ENCODE data around the gene PPP6R2.

The PPP6R2 gene

DNA sequence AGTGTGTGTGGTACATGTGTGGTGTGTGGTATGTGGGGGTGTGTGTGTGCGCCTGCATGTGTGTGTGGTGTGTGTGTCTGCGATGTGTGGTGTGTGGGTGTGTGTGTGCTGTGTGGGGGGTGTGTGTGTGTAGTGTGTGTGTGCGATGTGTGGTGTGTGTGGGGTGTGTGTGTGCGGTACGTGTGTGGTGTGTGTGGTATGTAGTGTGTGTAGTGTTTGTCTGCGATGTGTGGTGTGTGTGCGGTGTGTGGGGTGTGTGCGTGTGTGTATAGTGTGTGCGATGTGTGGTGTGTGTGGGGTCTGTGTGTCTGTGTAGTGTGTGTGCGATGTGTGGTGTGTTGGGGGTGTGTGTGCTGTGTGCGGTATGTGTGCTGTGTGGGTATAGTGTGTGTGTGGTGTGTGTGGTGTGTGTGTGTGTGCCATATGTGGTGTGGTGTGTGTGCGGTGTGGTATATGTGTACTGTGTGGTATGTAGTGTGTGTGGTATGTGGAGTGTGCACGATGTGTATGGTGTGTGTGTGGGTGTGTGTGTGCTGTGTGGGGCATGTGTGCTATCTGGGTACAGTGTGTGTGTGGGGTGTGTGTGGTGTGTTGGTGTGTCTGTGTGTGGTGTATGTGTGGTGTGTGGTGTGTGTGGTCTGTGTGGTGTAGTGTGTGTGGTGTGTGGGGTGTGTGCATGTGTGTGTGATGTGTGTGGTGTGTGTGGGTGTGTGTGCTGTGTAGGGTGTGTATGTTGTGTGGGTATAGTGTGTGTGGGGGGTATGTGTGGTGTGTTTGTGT, 5.7 kb upstream of the PPP6R2 start:
- H3K4me3 ChIP-seq (ENCODE audit: low read depth, low read length): no peak overlapping the region
- TF ChIP-seq, protein P1, sequence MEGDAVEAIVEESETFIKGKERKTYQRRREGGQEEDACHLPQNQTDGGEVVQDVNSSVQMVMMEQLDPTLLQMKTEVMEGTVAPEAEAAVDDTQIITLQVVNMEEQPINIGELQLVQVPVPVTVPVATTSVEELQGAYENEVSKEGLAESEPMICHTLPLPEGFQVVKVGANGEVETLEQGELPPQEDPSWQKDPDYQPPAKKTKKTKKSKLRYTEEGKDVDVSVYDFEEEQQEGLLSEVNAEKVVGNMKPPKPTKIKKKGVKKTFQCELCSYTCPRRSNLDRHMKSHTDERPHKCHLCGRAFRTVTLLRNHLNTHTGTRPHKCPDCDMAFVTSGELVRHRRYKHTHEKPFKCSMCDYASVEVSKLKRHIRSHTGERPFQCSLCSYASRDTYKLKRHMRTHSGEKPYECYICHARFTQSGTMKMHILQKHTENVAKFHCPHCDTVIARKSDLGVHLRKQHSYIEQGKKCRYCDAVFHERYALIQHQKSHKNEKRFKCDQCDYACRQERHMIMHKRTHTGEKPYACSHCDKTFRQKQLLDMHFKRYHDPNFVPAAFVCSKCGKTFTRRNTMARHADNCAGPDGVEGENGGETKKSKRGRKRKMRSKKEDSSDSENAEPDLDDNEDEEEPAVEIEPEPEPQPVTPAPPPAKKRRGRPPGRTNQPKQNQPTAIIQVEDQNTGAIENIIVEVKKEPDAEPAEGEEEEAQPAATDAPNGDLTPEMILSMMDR (IDR thresholded peaks at IDR 0.05; ENCODE audit: low read depth, low read length): no peak
- DNase-seq (ENCODE audit: low read depth, low spot score): no peak
- in situ Hi-C loops (cut with HindIII; ENCODE audit: low sequenced_read_pairs): no loop called here

DNA sequence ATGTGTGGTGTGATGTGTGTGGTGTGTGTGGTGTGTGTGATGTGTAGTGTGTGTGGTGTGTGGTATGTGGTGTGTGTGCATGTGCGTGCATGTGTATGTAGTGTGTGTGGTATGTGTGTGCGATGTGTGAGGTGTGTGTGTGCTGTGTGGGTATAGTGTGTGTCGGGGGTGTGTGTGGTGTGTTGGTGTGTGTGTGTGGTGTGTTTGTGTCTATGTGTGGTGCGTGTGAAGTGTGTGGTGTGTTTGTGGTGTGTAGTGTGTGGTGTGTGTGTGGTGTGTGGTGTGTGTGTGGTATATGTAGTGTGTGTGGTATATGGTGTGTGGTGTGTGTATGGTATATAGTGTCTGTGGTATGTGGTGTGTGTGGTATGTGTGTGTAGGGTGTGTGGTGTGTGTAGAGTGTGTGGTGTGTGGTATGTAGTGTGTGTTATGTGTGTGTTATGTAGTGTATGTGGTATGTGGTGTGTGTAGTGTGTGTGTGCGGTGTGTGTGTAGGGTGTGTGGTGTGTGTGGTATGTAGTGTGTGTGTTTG, 5.0 kb upstream of the PPP6R2 start:
- in situ Hi-C loops (cut with HindIII; ENCODE audit: low sequenced_read_pairs): no loop called here
- TF ChIP-seq, protein P1 (IDR thresholded peaks at IDR 0.05; ENCODE audit: low read depth, low read length): no peak
- no peak overlapping the region for H3K4me3 ChIP-seq (ENCODE audit: low read depth, low read length)

DNA sequence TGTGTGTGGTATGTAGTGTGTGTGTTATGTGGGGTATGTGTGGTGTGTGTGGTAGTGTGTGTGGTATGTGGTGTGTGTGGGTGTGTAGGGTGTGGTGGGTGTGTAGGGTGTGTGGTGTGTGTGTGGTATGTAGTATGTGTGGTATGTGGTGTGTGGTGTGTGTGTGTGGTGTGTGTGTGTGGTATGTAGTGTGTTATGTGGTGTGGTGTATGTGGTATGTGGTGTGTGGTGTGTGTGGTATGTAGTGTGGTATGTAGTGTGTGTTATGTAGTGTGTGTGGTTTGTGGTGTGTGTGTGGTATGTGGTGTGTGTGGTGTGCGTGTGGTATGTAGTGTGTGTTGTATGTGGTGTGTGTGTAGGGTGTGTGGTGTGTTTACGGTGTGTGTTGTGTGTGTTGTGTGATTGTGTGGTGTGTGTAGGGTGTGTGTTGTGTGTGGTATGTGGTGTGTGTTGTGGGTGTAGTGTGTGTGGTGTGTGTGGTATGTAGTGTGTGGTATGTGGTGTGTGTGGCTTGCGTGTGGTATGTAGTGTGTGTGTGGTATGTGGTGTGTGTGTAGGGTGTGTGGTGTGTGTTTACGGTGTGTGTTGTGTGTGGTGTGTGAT, 4.2 kb upstream of the PPP6R2 start:
- no peak for DNase-seq (ENCODE audit: low read depth, low spot score)
- TF ChIP-seq, protein P1 (IDR thresholded peaks at IDR 0.05; ENCODE audit: low read depth, low read length): no peak
- in situ Hi-C loops (cut with HindIII; ENCODE audit: low sequenced_read_pairs): no loop called here
- H3K4me3 ChIP-seq (ENCODE audit: low read depth, low read length): no peak overlapping the region

More for the DNA sequence above, 5.0 kb upstream of the PPP6R2 start:
- DNase-seq (ENCODE audit: low read depth, low spot score): no peak

DNA sequence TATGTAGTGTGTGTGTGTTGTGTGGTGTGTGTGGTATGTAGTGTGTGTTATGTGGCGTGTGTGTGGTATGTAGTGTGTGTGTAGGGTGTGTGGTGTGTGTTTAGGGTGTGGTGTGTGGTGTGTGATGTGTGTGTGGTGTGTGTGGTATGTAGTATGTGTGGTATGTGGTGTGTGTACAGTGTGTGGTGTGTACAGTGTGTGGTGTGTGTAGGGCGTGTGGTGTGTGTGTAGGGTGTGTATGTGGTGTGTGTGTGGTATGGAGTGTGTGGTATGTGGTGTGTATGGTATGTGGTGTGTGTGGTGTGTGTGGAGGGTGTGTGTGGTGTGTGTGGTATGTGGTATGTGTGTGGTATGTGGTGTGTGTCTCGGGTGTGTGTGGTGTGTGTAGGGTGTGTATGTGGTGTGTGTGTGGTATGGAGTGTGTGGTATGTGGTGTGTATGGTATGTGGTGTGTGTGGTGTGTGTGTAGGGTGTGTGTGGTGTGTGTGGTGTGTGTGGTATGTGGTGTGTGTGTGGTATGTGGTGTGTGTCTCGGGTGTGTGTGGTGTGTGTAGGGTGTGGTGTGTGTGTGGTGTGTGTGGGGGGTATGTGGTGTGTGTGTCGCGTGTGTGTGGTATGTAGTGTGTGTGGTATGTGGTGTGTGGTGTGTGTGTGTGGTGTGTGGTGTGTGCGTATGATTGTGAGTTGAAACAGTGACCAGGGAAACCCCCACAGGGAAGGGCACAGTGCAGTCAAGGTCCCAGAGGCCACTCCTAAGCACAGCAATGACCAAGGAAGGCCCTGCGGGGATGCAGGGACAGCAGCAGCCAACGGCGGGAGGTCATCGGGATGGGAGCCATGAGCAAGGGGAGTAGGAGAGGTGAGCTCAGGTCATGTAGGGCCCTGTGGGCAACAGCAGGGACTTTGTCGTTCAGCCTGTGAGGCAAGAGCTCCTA, 2.9 kb upstream of the PPP6R2 start:
- DNase-seq (ENCODE audit: low read depth, low spot score): no peak
- in situ Hi-C loops (cut with HindIII; ENCODE audit: low sequenced_read_pairs): no loop called here
- TF ChIP-seq, protein P1 (IDR thresholded peaks at IDR 0.05; ENCODE audit: low read depth, low read length): no peak
- H3K4me3 ChIP-seq (ENCODE audit: low read depth, low read length): no peak overlapping the region

DNA sequence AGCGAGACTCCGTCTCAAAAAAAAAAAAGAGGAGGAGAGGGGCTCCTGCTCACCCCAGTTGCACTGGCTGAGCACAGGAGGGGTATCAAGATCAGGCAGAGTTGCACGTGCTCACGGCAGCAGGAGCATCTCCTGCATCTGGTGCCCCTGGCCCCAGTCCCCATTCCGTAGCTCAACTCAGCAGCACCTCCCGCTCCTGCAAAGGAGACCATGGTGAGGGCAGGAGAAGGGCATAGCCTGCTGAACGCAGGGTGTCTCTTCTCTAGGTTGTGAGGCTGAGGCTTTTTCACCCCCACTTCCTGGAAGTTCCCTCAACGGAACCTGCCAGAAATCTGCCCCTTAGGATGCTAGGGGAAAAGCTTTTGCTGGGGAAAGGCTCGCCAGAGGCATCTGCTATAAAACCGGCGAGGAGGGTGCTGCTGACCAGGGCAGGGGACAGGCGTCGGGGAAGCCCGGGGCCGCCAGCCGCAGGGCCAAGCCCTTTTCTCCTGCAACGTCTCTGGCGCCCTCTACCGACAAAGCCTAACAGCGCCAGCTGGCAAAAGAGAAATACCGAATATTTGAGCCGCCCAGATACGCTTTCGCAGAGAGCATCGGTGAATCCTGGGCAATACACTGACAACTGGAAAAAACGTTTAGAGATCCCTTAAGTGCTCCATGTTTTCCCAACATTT, 1.0 kb upstream of the PPP6R2 start:
- TF ChIP-seq, protein P1 (IDR thresholded peaks at IDR 0.05; ENCODE audit: low read depth, low read length): peak; percentile 95
- in situ Hi-C loops (cut with HindIII; ENCODE audit: low sequenced_read_pairs): no loop called here
- DNase-seq (ENCODE audit: low read depth, low spot score): peak; percentile 82

DNA sequence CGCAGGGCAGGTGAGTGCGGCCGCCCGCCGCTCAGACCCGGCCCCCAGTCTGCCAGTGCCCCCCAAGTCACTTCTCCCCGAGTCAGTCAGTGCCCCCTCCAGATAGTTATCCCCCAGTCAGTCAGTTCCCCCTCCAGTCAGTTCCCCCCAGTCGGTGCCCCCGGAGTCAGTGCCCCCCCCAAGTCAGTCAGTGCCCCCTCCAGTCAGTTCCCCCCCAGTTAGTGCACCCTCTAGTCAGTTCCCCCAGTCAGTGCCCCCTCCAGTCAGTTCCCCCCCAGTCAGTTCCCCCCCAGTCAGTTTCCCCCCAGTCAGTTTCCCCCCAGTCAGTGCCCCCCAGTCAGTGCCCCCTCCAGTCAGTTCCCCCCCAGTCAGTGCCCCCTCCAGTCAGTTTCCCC, 411 bp downstream of the PPP6R2 start:
- H3K4me3 ChIP-seq (ENCODE audit: low read depth, low read length): peak overlapping the region; percentile 59
- TF ChIP-seq, protein P1 (IDR thresholded peaks at IDR 0.05; ENCODE audit: low read depth, low read length): no peak
- in situ Hi-C loops (cut with HindIII; ENCODE audit: low sequenced_read_pairs): no loop called here
- no peak for DNase-seq (ENCODE audit: low read depth, low spot score)

More for the DNA sequence above, 1.0 kb upstream of the PPP6R2 start:
- peak overlapping the region; percentile 57 for H3K4me3 ChIP-seq (ENCODE audit: low read depth, low read length)
